ENCODE results near the gene BCKDK. TPM values are rescaled to one million over a fixed set of nuclear protein-coding genes. Genes with fewer than 3 reads are reported as not detected.
A peak's percentile ranks its signal among the peaks of the same experiment; 100 is the strongest.

The BCKDK gene
- total and polyA plus RNA-seq, 4 donors, result 16.2 to 61.8 (median 33.9) TPM

DNA sequence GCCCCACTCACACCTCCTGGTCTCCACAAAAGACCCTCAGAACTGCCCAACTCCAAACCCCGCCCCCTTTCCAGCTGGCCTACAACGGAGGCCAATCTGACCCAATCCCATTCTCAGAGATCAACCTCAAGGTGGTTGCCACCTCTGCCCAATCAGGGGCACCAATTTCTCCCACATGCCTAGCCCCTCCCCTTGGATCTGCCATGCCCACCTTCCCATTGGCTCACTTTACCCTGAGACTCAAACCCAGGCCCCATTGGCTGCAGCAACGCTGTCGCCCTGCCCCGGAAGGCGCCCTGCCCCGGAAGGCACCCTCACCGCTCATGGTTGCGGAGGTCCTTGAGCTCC is 44.7 kb upstream of the BCKDK start:
- no peak for DNase-seq
- no peak overlapping the region for H3K27ac ChIP-seq (ENCODE audit: low read depth in 1 of 2, low read length in 1 of 2)
- H3K4me1 ChIP-seq (ENCODE audit: control insufficient read depth in 5 of 5, insufficient read depth in 5 of 5, low read length in 5 of 5), result peaks cover 0 to 13% (median 0%) of the 10 kb centered on the region in 5 donors
- TF ChIP-seq, protein P1, sequence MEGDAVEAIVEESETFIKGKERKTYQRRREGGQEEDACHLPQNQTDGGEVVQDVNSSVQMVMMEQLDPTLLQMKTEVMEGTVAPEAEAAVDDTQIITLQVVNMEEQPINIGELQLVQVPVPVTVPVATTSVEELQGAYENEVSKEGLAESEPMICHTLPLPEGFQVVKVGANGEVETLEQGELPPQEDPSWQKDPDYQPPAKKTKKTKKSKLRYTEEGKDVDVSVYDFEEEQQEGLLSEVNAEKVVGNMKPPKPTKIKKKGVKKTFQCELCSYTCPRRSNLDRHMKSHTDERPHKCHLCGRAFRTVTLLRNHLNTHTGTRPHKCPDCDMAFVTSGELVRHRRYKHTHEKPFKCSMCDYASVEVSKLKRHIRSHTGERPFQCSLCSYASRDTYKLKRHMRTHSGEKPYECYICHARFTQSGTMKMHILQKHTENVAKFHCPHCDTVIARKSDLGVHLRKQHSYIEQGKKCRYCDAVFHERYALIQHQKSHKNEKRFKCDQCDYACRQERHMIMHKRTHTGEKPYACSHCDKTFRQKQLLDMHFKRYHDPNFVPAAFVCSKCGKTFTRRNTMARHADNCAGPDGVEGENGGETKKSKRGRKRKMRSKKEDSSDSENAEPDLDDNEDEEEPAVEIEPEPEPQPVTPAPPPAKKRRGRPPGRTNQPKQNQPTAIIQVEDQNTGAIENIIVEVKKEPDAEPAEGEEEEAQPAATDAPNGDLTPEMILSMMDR (IDR thresholded peaks at IDR 0.05; ENCODE audit: control extremely low read depth, extremely low read depth), result no peak
- 96 to 97% methylated on average over 9 of the region's 9 CpGs for WGBS, 2 donors
- peaks cover 0 to 24% (median 13%) of the 10 kb centered on the region in 4 donors for H3K36me3 ChIP-seq (ENCODE audit: control insufficient read depth in 4 of 4, insufficient read depth in 4 of 4, low read length in 4 of 4)
- no peak for ATAC-seq (ENCODE audit: insufficient read depth, low FRiP score)
- peaks cover 0 to 4% (median 0%) of the 10 kb centered on the region in 4 donors for H3K9me3 ChIP-seq (ENCODE audit: control insufficient read depth in 4 of 4, insufficient read depth in 3 of 4, low read length in 3 of 4)
- no peaks in the 10 kb centered on the region for H3K27me3 ChIP-seq (ENCODE audit: control insufficient read depth in 3 of 3, insufficient read depth in 3 of 3, low read length in 2 of 3)
- no peak overlapping the region for H3K4me3 ChIP-seq
- no peak overlapping the region for H3K9ac ChIP-seq (ENCODE audit: insufficient read depth in 1 of 2, low read length in 2 of 2)

DNA sequence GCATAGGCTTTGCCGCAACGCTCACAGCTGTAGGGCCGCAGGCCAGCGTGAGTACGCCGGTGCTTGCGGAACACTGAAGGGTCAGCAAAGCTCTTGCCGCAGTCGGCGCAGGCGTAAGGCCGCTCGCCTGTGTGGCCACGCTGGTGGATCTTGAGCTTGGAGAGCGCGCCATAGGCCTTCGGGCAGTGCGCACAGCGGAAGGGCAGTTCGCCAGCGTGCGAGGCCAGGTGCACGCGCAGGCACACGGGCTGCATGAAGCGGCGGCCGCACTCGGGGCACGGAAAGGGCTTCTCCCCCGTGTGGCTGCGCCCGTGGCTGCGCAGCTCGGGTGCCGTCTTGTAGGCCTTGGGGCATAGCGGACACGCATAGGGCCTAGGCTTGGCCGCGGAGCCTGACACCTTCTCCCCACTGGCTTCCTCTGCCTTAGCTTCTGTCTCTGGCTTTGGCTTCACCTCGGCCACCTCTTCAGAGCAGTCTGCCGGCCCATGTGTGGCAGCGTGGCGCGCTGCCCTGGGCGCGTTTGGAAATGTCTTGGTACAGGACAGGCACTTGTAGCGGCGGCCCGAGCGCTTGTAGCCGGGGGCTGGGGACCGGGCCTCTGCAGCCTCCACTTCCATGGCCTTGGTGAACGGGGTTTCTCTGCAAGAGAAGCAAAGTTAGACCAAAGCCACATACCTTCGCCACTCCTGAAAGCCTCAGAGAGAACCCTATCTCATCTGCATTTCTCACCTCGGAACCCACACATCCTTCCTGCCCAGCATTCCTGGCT is 44.2 kb upstream of the BCKDK start:
- WGBS, 2 donors, result 84 to 87% methylated on average over 56 of the region's 56 CpGs
- ATAC-seq (ENCODE audit: insufficient read depth, low FRiP score) (no peak), DNase-seq (no peak)
- TF ChIP-seq, protein P1 (IDR thresholded peaks at IDR 0.05; ENCODE audit: control extremely low read depth, extremely low read depth), result no peak
- peaks cover 0 to 4% (median 0%) of the 10 kb centered on the region in 4 donors for H3K9me3 ChIP-seq (ENCODE audit: control insufficient read depth in 4 of 4, insufficient read depth in 3 of 4, low read length in 3 of 4)
- H3K9ac ChIP-seq (ENCODE audit: insufficient read depth in 1 of 2, low read length in 2 of 2), result no peak overlapping the region
- peaks cover 0 to 24% (median 13%) of the 10 kb centered on the region in 4 donors for H3K36me3 ChIP-seq (ENCODE audit: control insufficient read depth in 4 of 4, insufficient read depth in 4 of 4, low read length in 4 of 4)
- H3K4me1 ChIP-seq (ENCODE audit: control insufficient read depth in 5 of 5, insufficient read depth in 5 of 5, low read length in 5 of 5), result peaks cover 0 to 13% (median 0%) of the 10 kb centered on the region in 5 donors
- peak overlapping the region; percentile 60 to 77 for H3K27ac ChIP-seq (ENCODE audit: low read depth in 1 of 2, low read length in 1 of 2)
- no peaks in the 10 kb centered on the region for H3K27me3 ChIP-seq (ENCODE audit: control insufficient read depth in 3 of 3, insufficient read depth in 3 of 3, low read length in 2 of 3)
- H3K4me3 ChIP-seq, result no peak overlapping the region

DNA sequence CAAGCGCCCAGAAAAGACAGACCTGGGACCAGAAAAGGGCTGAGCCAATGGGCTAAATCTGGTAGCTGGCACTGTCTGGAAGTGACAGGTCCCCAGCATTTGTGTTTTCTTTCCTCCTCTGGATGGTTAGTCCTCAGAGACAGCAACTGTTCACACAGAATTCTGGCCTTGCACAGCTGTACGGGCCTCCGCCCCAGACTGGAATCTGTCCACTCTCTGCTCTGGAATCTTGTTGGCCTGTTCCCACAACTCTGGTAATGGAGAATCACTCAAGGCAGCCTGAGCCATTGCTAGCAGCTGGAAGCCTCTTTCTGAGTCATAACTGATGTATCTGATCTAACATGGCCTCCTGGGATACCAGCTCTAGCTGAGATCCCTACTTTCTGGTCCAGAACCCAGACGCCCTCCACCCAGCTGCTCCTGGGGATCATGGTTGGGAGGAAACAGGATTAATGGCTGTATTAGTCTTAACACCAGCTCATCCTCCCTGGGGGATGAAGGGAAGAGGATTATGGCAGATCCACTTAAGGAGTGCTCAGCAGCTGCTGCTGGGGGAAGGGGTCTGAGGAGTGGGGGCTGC is 43.2 kb upstream of the BCKDK start:
- peaks cover 0 to 13% (median 0%) of the 10 kb centered on the region in 5 donors for H3K4me1 ChIP-seq (ENCODE audit: control insufficient read depth in 5 of 5, insufficient read depth in 5 of 5, low read length in 5 of 5)
- ATAC-seq (ENCODE audit: insufficient read depth, low FRiP score) (peak; percentile 31), DNase-seq (no peak)
- H3K36me3 ChIP-seq (ENCODE audit: control insufficient read depth in 4 of 4, insufficient read depth in 4 of 4, low read length in 4 of 4), result peaks cover 0 to 24% (median 13%) of the 10 kb centered on the region in 4 donors
- 75 to 78% methylated on average over 4 of the region's 4 CpGs for WGBS, 2 donors
- H3K27ac ChIP-seq (ENCODE audit: low read depth in 1 of 2, low read length in 1 of 2), result peak overlapping the region; percentile 60 to 77
- peaks cover 0 to 4% (median 0%) of the 10 kb centered on the region in 4 donors for H3K9me3 ChIP-seq (ENCODE audit: control insufficient read depth in 4 of 4, insufficient read depth in 3 of 4, low read length in 3 of 4)
- TF ChIP-seq, protein P1 (IDR thresholded peaks at IDR 0.05; ENCODE audit: control extremely low read depth, extremely low read depth), result no peak
- no peak overlapping the region for H3K9ac ChIP-seq (ENCODE audit: insufficient read depth in 1 of 2, low read length in 2 of 2)
- H3K27me3 ChIP-seq (ENCODE audit: control insufficient read depth in 3 of 3, insufficient read depth in 3 of 3, low read length in 2 of 3), result no peaks in the 10 kb centered on the region
- no peak overlapping the region for H3K4me3 ChIP-seq

All from lung (tissue), 12 donors.